Small intestine (tissue), 7 donors: Measurements from ENCODE around the gene GP5. TPM values are rescaled to one million over a fixed set of nuclear protein-coding genes. Genes with fewer than 3 reads are reported as not detected.

Source experiments
- DNase-seq, 2 donors: peaks; one replicate each; pipeline versions ENCODE4 v3.0.0 to v3.0.0-alpha.2; 2013
- FAIRE-seq: peaks from 2 replicates; lab custom pipeline; 2012; peaks lifted over from hg19 to GRCh38; lab: Jason Lieb, UNC
- H3K27ac ChIP-seq, 3 donors: one replicate each; pipeline ENCODE4 v1.5.1; 2013; ENCODE audit warnings: low read length in 2 of 3, mild to moderate bottlenecking in 2 of 3, control low read depth in 1 of 3, inconsistent platforms in 1 of 3, low read depth in 1 of 3, moderate library complexity in 1 of 3
- H3K27me3 ChIP-seq, 3 donors: one replicate each; pipeline ENCODE4 v1.6.1; 2013; ENCODE audit warnings: low read length in 3 of 3, inconsistent platforms in 1 of 3; ENCODE audit not compliant: control insufficient read depth in 3 of 3, insufficient read depth in 3 of 3
- H3K36me3 ChIP-seq, 3 donors: one replicate each; pipeline ENCODE4 v1.6.1; 2013; ENCODE audit warnings: low read length in 3 of 3, inconsistent platforms in 1 of 3, low read depth in 1 of 3, mild to moderate bottlenecking in 1 of 3, moderate library complexity in 1 of 3; ENCODE audit not compliant: control insufficient read depth in 3 of 3, insufficient read depth in 2 of 3
- H3K4me1 ChIP-seq, 3 donors: one replicate each; pipeline ENCODE4 v1.6.1; 2013; ENCODE audit warnings: low read length in 2 of 3, inconsistent platforms in 1 of 3, low read depth in 1 of 3, mild to moderate bottlenecking in 1 of 3, moderate library complexity in 1 of 3; ENCODE audit not compliant: control insufficient read depth in 3 of 3, insufficient read depth in 2 of 3
- H3K4me3 ChIP-seq, 3 donors: one replicate each; pipeline ENCODE4 v1.5.1; 2013; ENCODE audit warnings: low read length in 3 of 3, control low read depth in 1 of 3, inconsistent platforms in 1 of 3, low read depth in 1 of 3, mild to moderate bottlenecking in 1 of 3, moderate library complexity in 1 of 3
- H3K9me3 ChIP-seq, 2 donors: one replicate each; pipeline ENCODE4 v1.6.1; 2013; ENCODE audit warnings: low read depth in 1 of 2, low read length in 1 of 2; ENCODE audit not compliant: control insufficient read depth in 2 of 2, insufficient read depth in 1 of 2
- WGBS, 3 donors: extraction: QIAGEN DNeasy Blood & Tissue Kit; methylation state at CpG; one replicate each; pipeline ENCODE4 v1.1.7; 2013; 5-methylcytosine and 5-hydroxymethylcytosine counted together
- polyA plus RNA-seq, 4 donors: library from polyadenylated mRNA; stranded (reverse) in 3 of 4; unstranded in 1 of 4; fragments of 200-250 nt in 3 of 4; fragments of 120-200 nt in 1 of 4; gene quantifications; one replicate each; pipeline versions ENCODE4 v1.2.1 to v1.2.3, GENCODE V29; 2013
- donor health status: healthy with polysubstance abuse.
- donor health status: control.
- donor health status: control.
- donor health status: Bipolar disorder and iron deficiency.
- donor health status: healthy.

The GP5 gene
- polyA plus RNA-seq, 4 donors: 0.18 to 0.27 TPM; not detected in 2

DNA sequence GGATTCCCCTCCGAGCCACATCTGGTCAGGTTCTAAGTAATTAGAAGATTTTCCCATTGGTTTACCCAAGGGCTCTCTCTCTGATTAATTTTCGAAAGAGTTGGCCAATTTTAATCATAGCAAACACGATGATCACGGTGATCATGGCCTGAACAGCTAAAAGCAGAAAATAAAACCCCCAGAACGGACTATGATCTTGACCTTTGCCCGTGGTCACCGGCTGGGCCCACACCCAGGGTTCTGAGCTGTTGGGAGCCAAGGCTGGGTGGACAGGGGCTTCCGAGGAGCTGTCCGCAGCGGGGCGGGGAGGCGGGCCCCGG, 2.6 kb downstream of the GP5 start:
- WGBS, 3 donors: 25 to 68% (median 49%) methylated on average over 13 of the region's 13 CpGs
- FAIRE-seq (no peak), DNase-seq (peak in 1 of 2 donors; percentile 57)
- Histone ChIP-seq H3K4me3 (no peak overlapping the region), H3K9me3 (peaks cover 0 to 8% of the 10 kb centered on the region in 2 donors), H3K36me3 (no peaks in the 10 kb centered on the region), H3K27me3 (peaks cover 0 to 28% (median 0%) of the 10 kb centered on the region in 3 donors), H3K4me1 (peaks cover 0 to 35% (median 3%) of the 10 kb centered on the region in 3 donors), H3K27ac (peak overlapping the region in 2 of 3 donors; percentile 26 to 72)

DNA sequence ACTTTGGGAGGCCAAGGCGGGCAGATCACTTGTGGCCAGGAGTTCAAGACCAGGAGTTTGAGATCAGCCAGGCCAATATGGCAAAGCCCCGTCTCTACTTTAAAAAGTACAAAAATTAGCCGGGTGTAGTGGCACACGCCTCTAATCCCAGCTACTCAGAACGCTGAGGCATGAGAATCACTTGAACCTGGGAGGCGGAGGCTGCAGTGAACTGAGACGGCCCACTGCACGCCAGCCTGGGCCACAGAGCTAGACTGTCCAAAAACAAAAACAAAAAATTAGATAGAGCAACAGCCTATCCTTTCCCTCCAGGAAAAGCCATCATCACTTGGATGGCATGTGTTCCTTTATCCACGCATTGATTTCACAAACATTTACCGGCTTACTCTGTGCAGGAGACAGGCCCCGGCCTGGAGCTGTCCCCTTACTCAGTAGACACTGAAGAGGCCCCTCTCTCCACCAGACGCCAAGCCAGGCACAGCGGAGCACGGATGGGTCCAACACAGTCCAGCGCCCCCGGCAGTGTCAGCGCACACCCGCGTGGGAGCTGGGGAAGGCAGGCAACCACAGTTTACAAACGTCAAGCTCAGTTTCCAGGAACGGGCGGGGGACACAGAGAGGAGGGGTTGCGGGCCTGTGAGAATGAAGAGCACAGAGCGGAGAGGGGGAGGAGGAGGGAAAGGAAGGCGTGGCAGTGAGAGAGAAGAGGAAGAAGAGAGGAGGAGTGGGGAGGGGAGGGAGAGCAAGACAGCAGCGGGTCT, 3.1 kb downstream of the GP5 start:
- DNase-seq: peak; percentile 13 to 76
- no peak overlapping the region for H3K4me3 ChIP-seq

DNA sequence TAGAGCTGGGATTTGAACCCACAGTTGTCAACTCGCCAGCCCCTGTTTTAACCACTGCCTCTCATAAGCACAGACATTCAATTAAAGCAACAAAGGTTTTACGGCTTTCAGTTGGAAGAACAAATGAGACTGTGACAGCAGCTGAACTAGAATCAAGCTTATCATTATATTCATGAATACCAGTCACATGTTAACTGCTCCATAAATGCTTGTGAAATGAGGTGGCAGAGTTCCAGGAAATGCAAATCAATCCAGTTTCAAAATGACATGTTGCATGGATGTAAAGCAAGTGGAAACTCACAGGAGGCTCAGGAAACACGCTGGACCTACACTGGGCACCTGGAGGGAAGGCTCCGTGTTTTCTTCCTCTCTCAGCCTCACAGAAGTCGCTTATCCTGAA, 3.9 kb downstream of the GP5 start:
- DNase-seq: peak; percentile 89 to 95
- peaks cover 0 to 35% (median 3%) of the 10 kb centered on the region in 3 donors for H3K4me1 ChIP-seq
- H3K36me3 ChIP-seq: no peaks in the 10 kb centered on the region
- H3K4me3 ChIP-seq: no peak overlapping the region
- peaks cover 0 to 28% (median 0%) of the 10 kb centered on the region in 3 donors for H3K27me3 ChIP-seq
- H3K27ac ChIP-seq: peak overlapping the region in 2 of 3 donors; percentile 26 to 72
- WGBS, 3 donors: 22 to 57% (median 38%) methylated on average over 5 of the region's 5 CpGs
- H3K9me3 ChIP-seq: peaks cover 0 to 8% of the 10 kb centered on the region in 2 donors
- FAIRE-seq: no peak

More for the DNA sequence above, 3.1 kb downstream of the GP5 start:
- WGBS, 3 donors: 50 to 83% (median 68%) methylated on average over 26 of the region's 26 CpGs
- FAIRE-seq: no peak
- peak overlapping the region in 2 of 3 donors; percentile 63 to 72 for H3K27ac ChIP-seq
- peaks cover 0 to 28% (median 0%) of the 10 kb centered on the region in 3 donors for H3K27me3 ChIP-seq
- H3K4me1 ChIP-seq: peaks cover 0 to 35% (median 3%) of the 10 kb centered on the region in 3 donors
- H3K36me3 ChIP-seq: no peaks in the 10 kb centered on the region
- H3K9me3 ChIP-seq: peaks cover 0 to 8% of the 10 kb centered on the region in 2 donors

DNA sequence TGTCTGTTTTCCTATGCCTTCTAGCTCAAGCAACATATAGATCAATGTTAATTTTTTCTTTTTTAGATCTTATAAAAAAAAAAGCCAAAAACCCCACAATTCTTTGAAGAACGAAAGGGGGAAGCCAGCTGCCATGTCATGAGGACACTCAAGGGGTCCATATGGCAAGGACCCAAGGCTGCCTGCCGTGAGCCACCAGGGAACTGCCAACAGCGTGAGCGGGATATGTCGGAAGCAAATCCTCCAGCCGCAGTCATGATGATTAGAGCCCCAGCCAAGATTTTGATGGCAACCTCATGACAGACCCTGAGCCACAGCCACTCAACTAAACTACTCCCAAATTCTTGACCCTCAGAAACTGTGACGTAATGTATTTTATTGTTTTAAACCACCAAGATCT, 6.5 kb downstream of the GP5 start:
- Histone ChIP-seq H3K4me3 (no peak overlapping the region), H3K36me3 (no peaks in the 10 kb centered on the region), H3K9me3 (peaks cover 0 to 2% of the 10 kb centered on the region in 2 donors), H3K27ac (no peak overlapping the region), H3K27me3 (peaks cover 0 to 10% (median 0%) of the 10 kb centered on the region in 3 donors), H3K4me1 (peaks cover 0 to 27% (median 3%) of the 10 kb centered on the region in 3 donors)
- 94 to 96% (median 95%) methylated on average over 7 of the region's 7 CpGs for WGBS, 3 donors
- FAIRE-seq (no peak), DNase-seq (no peak)

DNA sequence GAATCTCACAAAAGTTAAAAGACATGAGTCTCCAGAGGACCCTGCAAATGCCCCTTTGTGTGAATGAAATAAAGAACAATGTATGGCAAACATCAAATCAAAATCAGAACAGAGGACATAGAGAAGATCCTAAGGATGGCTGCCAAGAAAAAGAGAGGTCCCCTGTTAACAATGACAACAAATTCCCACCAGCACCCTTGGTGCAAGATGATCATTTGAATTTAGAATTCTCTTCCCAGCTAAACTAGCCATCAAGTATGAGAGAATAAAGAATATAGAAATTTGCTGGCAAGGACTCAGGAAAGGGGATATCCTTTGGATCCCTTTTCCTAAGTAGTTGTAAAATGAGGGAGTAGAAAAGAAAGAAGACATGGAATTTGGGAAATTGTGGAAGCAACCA, 8.2 kb downstream of the GP5 start:
- Histone ChIP-seq H3K27ac (no peak overlapping the region), H3K27me3 (no peaks in the 10 kb centered on the region), H3K36me3 (no peaks in the 10 kb centered on the region), H3K4me1 (peaks cover 0 to 12% (median 0%) of the 10 kb centered on the region in 3 donors), H3K9me3 (no peaks in the 10 kb centered on the region), H3K4me3 (no peak overlapping the region)
- FAIRE-seq (no peak), DNase-seq (no peak)

DNA sequence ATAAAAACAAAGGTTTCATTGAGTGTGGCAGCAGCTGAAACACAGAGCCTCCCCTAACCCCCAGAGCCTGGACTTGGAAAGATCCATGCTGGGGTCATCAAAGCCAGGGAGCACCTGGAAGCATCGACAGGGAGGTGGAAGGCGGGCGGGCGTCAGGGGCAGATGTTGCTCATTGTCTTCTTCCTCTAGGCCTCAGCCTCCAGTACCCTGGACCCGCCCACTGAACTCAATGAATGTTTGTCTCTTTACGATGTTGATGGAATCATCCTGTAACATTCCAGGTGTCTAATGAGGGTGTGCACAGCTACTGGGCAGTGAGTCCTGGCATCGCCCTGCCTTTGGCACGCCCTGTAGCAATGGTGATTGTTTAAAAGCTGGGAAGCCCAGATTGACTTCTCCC, 9.8 kb downstream of the GP5 start:
- Histone ChIP-seq H3K4me1 (no peaks in the 10 kb centered on the region), H3K27me3 (no peaks in the 10 kb centered on the region), H3K36me3 (no peaks in the 10 kb centered on the region), H3K4me3 (no peak overlapping the region), H3K9me3 (no peaks in the 10 kb centered on the region), H3K27ac (no peak overlapping the region)
- FAIRE-seq (no peak), DNase-seq (no peak)
- WGBS, 3 donors: 80 to 90% (median 82%) methylated on average over 8 of the region's 8 CpGs

DNA sequence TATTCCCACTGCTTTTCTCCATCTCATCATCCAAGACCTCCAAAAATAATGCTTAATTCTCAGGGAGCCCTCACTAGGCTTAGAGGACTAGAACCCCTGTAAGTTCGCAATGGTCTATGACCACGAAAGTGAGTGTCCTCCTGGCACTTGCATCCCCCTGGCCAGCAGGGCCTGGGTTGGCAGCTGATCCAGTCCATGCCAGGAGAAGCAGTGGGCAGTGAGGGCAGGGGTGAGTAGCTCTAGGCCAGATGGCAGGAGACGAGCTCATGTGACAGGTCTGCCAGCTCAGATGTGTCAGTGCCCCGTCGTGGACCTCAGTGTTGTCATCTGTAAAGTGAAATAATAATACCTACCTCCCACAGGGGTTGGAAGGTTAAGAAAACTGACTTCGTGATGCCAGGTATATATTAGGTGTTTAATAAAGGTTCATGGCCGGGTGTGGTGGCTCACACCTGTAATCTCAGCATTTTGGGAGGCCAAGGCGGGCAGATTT, 11.1 kb downstream of the GP5 start:
- no peak for DNase-seq
- no peak overlapping the region for H3K27ac ChIP-seq
- no peaks in the 10 kb centered on the region for H3K9me3 ChIP-seq
- no peaks in the 10 kb centered on the region for H3K36me3 ChIP-seq
- H3K4me1 ChIP-seq: no peaks in the 10 kb centered on the region
- no peak for FAIRE-seq
- whole genome bisulfite sequencing, 3 donors: 88 to 95% (median 95%) methylated on average over 8 of the region's 8 CpGs
- no peak overlapping the region for H3K4me3 ChIP-seq
- H3K27me3 ChIP-seq: no peaks in the 10 kb centered on the region

DNA sequence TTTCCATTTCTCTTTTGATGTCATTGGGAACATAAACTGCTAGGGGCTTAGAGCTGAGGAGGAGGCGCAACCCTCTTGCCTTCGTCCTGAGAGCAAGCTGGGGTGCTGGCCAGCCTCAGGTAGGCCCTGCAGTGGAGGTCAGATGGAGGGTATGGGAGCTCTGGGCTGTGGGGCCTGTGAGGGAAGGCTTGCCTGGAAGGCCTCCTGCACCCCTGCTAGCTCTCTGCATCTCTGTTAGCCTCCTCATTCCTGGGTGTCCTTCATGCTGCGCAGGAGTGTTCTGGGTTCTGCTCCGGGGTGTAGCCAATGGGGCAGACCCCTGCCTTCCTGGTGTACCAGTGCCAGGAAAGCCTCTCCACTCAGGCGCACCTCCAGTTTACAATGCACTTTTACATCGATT, 11.8 kb downstream of the GP5 start:
- DNase-seq: no peak
- Histone ChIP-seq H3K27me3 (peaks cover 0 to 3% (median 0%) of the 10 kb centered on the region in 3 donors), H3K9me3 (no peaks in the 10 kb centered on the region), H3K4me1 (no peaks in the 10 kb centered on the region), H3K27ac (no peak overlapping the region), H3K36me3 (no peaks in the 10 kb centered on the region), H3K4me3 (no peak overlapping the region)
- no peak for FAIRE-seq
- 91 to 97% (median 96%) methylated on average over 6 of the region's 6 CpGs for WGBS, 3 donors
